Mammary epithelial cell (primary cell): Measurements from ENCODE around the gene EEFSEC.

Experiments
- CTCF ChIP-seq, 2 donors: IDR thresholded peaks in 1 of 2; conservative IDR thresholded peaks in 1 of 2; 2 replicates each; pipeline ENCODE4 v1.5.1; 2011 to 2012; ENCODE audit warnings: inconsistent platforms in 2 of 2, low read length in 2 of 2, mild to moderate bottlenecking in 2 of 2, control low read depth in 1 of 2, low read depth in 1 of 2; ENCODE audit not compliant: insufficient read depth in 1 of 2; ENCODE audit errors: extremely low read depth in 1 of 2
- EZH2 ChIP-seq: IDR thresholded peaks from 2 replicates; pipeline ENCODE4 v1.6.1; 2012; ENCODE audit warnings: low read length, inconsistent platforms, borderline replicate concordance

DNA sequence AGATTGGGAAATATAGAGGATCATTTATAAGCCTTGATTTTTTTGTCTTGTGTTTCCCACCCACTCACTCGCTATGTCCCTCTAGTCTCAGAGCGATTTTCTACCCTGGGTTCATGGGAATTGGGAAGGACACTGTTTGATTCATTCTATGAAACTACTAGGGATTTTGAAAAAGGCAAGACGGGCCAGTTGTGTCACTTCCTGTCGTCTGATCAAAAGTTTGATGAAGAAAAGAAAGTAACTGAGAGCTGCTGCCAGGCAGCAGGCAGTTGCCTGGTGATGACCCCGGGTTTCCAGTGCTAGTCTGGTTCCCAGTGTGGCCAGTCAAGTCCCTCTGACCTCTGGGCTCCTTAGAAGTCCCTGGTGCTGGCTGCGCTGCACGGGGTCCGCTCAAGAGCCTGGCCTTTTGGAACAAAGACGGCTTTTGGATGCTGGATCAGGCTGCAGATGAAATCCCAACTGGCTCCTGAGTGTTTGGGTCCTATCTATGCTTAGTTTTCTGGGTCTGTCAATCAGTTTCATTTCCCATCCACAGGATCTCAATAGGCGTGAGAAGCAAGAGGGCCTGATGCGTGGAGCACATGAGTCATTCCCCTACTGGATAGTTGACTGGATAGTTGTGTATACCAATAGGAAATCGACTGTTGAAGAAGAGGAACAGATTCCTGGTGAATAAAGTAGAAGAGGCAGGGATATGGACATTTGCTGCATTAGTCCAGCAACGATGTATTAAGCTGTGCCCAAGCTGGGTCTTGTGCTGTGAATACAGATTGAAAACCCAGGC, 89.7 kb downstream of the EEFSEC start:
- no peak for TF ChIP-seq CTCF (conservative IDR thresholded peaks at IDR 0.05 in 1 of 2, IDR thresholded peaks at IDR 0.05 in 1 of 2; ENCODE audit: extremely low read depth in 1 of 2, insufficient read depth in 1 of 2, low read depth in 1 of 2, low read length in 2 of 2)
- no peak for TF ChIP-seq EZH2
